ENCODE measurements around the gene ZNF346. TPM values are rescaled to one million over a fixed set of nuclear protein-coding genes. Genes with fewer than 3 reads are reported as not detected.
"Not testable (repeated sequence)": the region's sequence is repeated elsewhere in the genome, so short reads cannot be mapped to it uniquely, and the experiment has no call there.

Gene ZNF346
- total RNA-seq, 1 donor from 2014 or later = 8.3 TPM

- ATAC-seq (peak; percentile 93), DNase-seq (peak; percentile 95)
- intact Hi-C loops (cut with micrococcal nuclease) = no loop called here
Observed at GRCh38 chr5:177006265-177006972, 16.1 kb upstream of the ZNF346 start, which contains the start of gene UIMC1. UIMC1 (minus strand) TSS chr5:177006779; CDS start chr5:176982615, 24,164 bp downstream.

- ATAC-seq (no peak), DNase-seq (no peak)
- intact Hi-C loops (cut with micrococcal nuclease) = no loop called here
Observed at GRCh38 chr5:177008716-177009115, 13.8 kb upstream of the ZNF346 start.

GRCh38 chr5:177010153-177010552, 12.3 kb upstream of the ZNF346 start:
- intact Hi-C loops (cut with micrococcal nuclease) = no loop called here
- ATAC-seq = no peak
- DNase-seq = no peak

GRCh38 chr5:177015156-177015555, 7.3 kb upstream of the ZNF346 start:
- intact Hi-C loops (cut with micrococcal nuclease) = no loop called here
- no peak for ATAC-seq
- no peak for DNase-seq

- DNase-seq (no peak), ATAC-seq (no peak)
- intact Hi-C loops (cut with micrococcal nuclease) = no loop called here
Observed at GRCh38 chr5:177018341-177018740, 4.2 kb upstream of the ZNF346 start.

- intact Hi-C loops (cut with micrococcal nuclease) = no loop called here
Observed at GRCh38 chr5:177020033-177020432, 2.5 kb upstream of the ZNF346 start.

GRCh38 chr5:177023303-177023664, 788 bp downstream of the ZNF346 start:
- DNase-seq (no peak), ATAC-seq (peak; percentile 25)
- intact Hi-C loops (cut with micrococcal nuclease) = no loop called here

More at GRCh38 chr5:177020033-177020432, 2.5 kb upstream of the ZNF346 start:
- DNase-seq = no peak
- no peak for ATAC-seq

- DNase-seq (no peak), ATAC-seq (no peak)
- intact Hi-C loops (cut with micrococcal nuclease) = no loop called here
Observed at GRCh38 chr5:177024559-177024958, 2.1 kb downstream of the ZNF346 start.

- DNase-seq (no peak), ATAC-seq (no peak)
- intact Hi-C loops (cut with micrococcal nuclease) = no loop called here
Observed at GRCh38 chr5:177025101-177025601, 2.7 kb downstream of the ZNF346 start.

- intact Hi-C loops (cut with micrococcal nuclease) = no loop called here
- DNase-seq (no peak), ATAC-seq (no peak)
Observed at GRCh38 chr5:177027665-177028064, 5.2 kb downstream of the ZNF346 start.

- intact Hi-C loops (cut with micrococcal nuclease) = no loop called here
- DNase-seq = no peak
- ATAC-seq = no peak
Observed at GRCh38 chr5:177029498-177029897, 7.0 kb downstream of the ZNF346 start.

- no peak for ATAC-seq
- intact Hi-C loops (cut with micrococcal nuclease) = no loop called here
Observed at GRCh38 chr5:177035976-177036375, 13.5 kb downstream of the ZNF346 start.

GRCh38 chr5:177036443-177036842, 13.9 kb downstream of the ZNF346 start:
- intact Hi-C loops (cut with micrococcal nuclease) = no loop called here
- DNase-seq (no peak), ATAC-seq (no peak)

More at GRCh38 chr5:177035976-177036375, 13.5 kb downstream of the ZNF346 start:
- DNase-seq = no peak

- ATAC-seq (no peak), DNase-seq (no peak)
- intact Hi-C loops (cut with micrococcal nuclease) = no loop called here
Observed at GRCh38 chr5:177036921-177037320, 14.4 kb downstream of the ZNF346 start.

- DNase-seq (no peak), ATAC-seq (no peak)
- intact Hi-C loops (cut with micrococcal nuclease) = no loop called here
Observed at GRCh38 chr5:177040814-177041420, 18.4 kb downstream of the ZNF346 start.

- ATAC-seq (no peak), DNase-seq (no peak)
- intact Hi-C loops (cut with micrococcal nuclease) = no loop called here
Observed at GRCh38 chr5:177041936-177042335, 19.4 kb downstream of the ZNF346 start.

- DNase-seq (no peak), ATAC-seq (no peak)
- intact Hi-C loops (cut with micrococcal nuclease) = no loop called here
Observed at GRCh38 chr5:177043114-177043513, 20.6 kb downstream of the ZNF346 start.

- no peak for ATAC-seq
- intact Hi-C loops (cut with micrococcal nuclease) = no loop called here
- DNase-seq = no peak
Observed at GRCh38 chr5:177043958-177044357, 21.5 kb downstream of the ZNF346 start.

- no peak for ATAC-seq
- DNase-seq = no peak
- intact Hi-C loops (cut with micrococcal nuclease) = no loop called here
Observed at GRCh38 chr5:177044641-177045040, 22.1 kb downstream of the ZNF346 start.

- ATAC-seq (no peak), DNase-seq (no peak)
- intact Hi-C loops (cut with micrococcal nuclease) = no loop called here
Observed at GRCh38 chr5:177045631-177046030, 23.1 kb downstream of the ZNF346 start.

- ATAC-seq; intact Hi-C loops (cut with micrococcal nuclease); DNase-seq: not testable (repeated sequence)
Observed at GRCh38 chr5:177048531-177048930, 26.0 kb downstream of the ZNF346 start.
